Large intestine (tissue), 3 donors: ENCODE data around the gene FGFR1OP2. TPM values are rescaled to one million over a fixed set of nuclear protein-coding genes. Genes with fewer than 3 reads are reported as not detected.

Source experiments
- DNase-seq, 2 donors: peaks; one replicate each; pipeline versions ENCODE4 v3.0.0 to v3.0.0-alpha.2; 2013
- H3K27ac ChIP-seq: one replicate; pipeline ENCODE4 v1.5.1; 2013; ENCODE audit warnings: low read length
- H3K27me3 ChIP-seq: 2 replicates; pipeline ENCODE4 v1.6.1; 2013; ENCODE audit warnings: low read length; ENCODE audit not compliant: control insufficient read depth, insufficient read depth
- H3K36me3 ChIP-seq: 2 replicates; pipeline ENCODE4 v1.6.1; 2013; ENCODE audit warnings: low read length; ENCODE audit not compliant: control insufficient read depth, insufficient read depth
- H3K4me1 ChIP-seq: one replicate; pipeline ENCODE4 v1.6.1; 2013; ENCODE audit warnings: low read length; ENCODE audit not compliant: control insufficient read depth, insufficient read depth
- H3K4me3 ChIP-seq: one replicate; pipeline ENCODE4 v1.5.1; 2013; ENCODE audit warnings: low read length
- H3K9me3 ChIP-seq: one replicate; pipeline ENCODE4 v1.6.1; 2013; ENCODE audit warnings: mild to moderate bottlenecking, low read depth, low read length, moderate library complexity; ENCODE audit not compliant: control insufficient read depth
- WGBS: methylation state at CpG from one replicate; pipeline ENCODE4 v1.1.5; 2013; ENCODE audit warnings: low lambda C conversion rate; ENCODE audit not compliant: insufficient coverage; 5-methylcytosine and 5-hydroxymethylcytosine counted together
- polyA plus RNA-seq: library from polyadenylated mRNA; unstranded; fragments of 120-200 nt; gene quantifications from one replicate; pipeline ENCODE4 v1.2.1, GENCODE V29; 2013

FGFR1OP2 gene
- polyA plus RNA-seq, 1 donor: 53.3 TPM

- Histone ChIP-seq H3K4me1 (no peaks in the 10 kb centered on the region), H3K27ac (no peak overlapping the region), H3K27me3 (no peaks in the 10 kb centered on the region), H3K36me3 (peaks cover 38% of the 10 kb centered on the region), H3K9me3 (no peaks in the 10 kb centered on the region), H3K4me3 (no peak overlapping the region)
- DNase-seq: no peak
- WGBS: no CpG with 5 or more reads among the region's 2 CpGs
These were observed 57.4 kb downstream of the FGFR1OP2 start for GRCh38 chr12:26995706-26996105.

- Histone ChIP-seq H3K36me3 (peaks cover 38% of the 10 kb centered on the region), H3K4me3 (no peak overlapping the region), H3K4me1 (no peaks in the 10 kb centered on the region), H3K27me3 (no peaks in the 10 kb centered on the region), H3K27ac (no peak overlapping the region), H3K9me3 (no peaks in the 10 kb centered on the region)
- no peak for DNase-seq
- no CpG with 5 or more reads among the region's 2 CpGs for WGBS
These were observed 58.7 kb downstream of the FGFR1OP2 start for GRCh38 chr12:26997003-26997402.

GRCh38 chr12:27000961-27001360 lies 62.7 kb downstream of the FGFR1OP2 start:
- H3K9me3 ChIP-seq: no peaks in the 10 kb centered on the region
- H3K4me3 ChIP-seq: no peak overlapping the region
- H3K27me3 ChIP-seq: no peaks in the 10 kb centered on the region
- H3K4me1 ChIP-seq: no peaks in the 10 kb centered on the region
- peaks cover 16% of the 10 kb centered on the region for H3K36me3 ChIP-seq
- no peak overlapping the region for H3K27ac ChIP-seq
- no CpG with 5 or more reads among the region's 1 CpG for WGBS
- no peak for DNase-seq

DNA sequence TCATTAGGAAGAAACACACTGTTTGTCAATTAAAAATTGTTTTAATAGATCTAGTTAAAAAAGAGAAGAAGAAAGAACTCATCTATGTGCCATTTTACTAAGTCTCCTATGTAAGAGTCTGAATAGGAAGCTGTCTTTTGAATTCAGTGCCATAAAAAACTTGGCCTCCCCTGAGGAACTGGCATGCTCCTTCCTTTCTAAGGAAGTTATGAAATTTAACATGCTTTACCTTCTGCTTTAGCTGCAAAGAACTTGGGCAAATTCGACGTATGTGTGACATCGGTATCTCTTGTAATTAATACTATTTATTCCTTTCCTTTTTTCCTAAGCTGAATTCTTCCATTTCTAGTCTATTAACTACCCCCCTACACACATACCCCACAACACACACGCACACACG lies 63.4 kb downstream of the FGFR1OP2 start:
- Histone ChIP-seq H3K4me1 (no peaks in the 10 kb centered on the region), H3K27me3 (no peaks in the 10 kb centered on the region), H3K9me3 (no peaks in the 10 kb centered on the region), H3K4me3 (no peak overlapping the region), H3K36me3 (peaks cover 16% of the 10 kb centered on the region), H3K27ac (no peak overlapping the region)
- no CpG with 5 or more reads among the region's 5 CpGs for WGBS
- no peak for DNase-seq

DNA sequence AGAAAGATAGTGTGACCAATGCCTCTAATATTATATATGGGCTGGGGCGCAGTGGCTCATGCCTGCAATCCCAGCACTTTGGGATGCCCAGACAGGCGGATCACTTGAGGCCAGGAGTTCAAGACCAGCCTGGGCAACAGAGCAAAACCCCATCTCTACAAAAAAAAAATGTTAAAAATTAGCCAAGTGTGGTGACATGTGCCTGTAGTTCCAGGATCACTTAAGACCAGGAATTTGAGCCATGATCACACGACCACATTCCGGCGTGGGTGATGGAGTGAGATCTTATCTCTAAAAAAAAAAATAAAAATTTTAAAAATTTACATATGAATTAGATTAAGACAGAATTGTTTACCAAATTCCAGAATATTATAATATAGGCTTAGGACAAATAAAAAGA lies 63.9 kb downstream of the FGFR1OP2 start:
- Histone ChIP-seq H3K9me3 (no peaks in the 10 kb centered on the region), H3K27me3 (no peaks in the 10 kb centered on the region), H3K27ac (no peak overlapping the region), H3K36me3 (peaks cover 16% of the 10 kb centered on the region), H3K4me1 (no peaks in the 10 kb centered on the region), H3K4me3 (no peak overlapping the region)
- DNase-seq: no peak
- WGBS: no CpG with 5 or more reads among the region's 5 CpGs

DNA sequence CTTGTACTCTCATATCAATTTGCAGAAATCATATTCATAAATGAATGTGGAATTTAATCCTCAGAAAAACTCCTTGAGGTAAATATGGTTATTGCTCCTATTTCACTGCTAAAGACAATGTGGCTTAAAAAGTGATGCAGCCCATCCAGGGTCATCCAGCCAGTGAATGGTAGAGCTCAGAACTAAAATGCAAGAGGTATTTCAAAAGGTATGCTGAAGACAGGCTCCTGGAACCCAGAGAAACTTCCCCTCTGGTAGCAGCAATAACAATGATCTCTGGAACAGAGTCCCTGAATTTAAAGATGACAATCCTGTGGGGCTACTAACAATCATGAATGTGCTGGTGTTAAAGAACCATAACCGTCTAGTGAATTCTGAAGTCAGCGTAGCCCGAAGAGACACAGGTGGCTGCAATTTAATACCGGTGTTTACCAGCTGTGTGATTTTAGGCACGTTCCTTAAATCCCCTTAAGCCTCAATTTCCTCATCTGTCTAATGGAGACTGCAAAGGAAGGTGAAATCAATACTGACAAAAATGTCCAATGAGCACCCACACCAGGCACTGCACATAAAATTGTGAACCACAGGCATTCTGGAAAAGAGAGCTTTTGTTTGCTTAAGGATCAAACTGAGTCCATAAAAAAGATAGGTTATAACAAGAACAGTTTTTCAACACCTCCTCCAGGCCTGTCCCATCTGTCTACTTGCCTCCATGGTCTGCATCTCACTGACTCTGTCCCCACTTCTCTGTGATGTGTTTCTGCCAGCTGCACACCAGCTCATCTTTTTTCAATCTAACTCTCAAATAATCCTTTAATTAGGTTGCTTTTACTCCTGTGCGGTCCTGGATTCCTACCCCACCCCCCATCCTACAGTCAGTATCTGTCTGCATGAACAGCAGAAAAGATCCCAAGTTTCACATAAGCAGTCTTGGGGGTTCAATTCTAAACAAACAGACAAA lies 65.4 kb downstream of the FGFR1OP2 start:
- Histone ChIP-seq H3K4me3 (no peak overlapping the region), H3K9me3 (no peaks in the 10 kb centered on the region), H3K27me3 (no peaks in the 10 kb centered on the region), H3K36me3 (peaks cover 6% of the 10 kb centered on the region), H3K4me1 (no peaks in the 10 kb centered on the region), H3K27ac (no peak overlapping the region)
- no peak for DNase-seq
- no CpG with 5 or more reads among the region's 6 CpGs for WGBS

GRCh38 chr12:27005495-27005894 lies 67.2 kb downstream of the FGFR1OP2 start:
- WGBS: 100% methylated on average over 1 of the region's 2 CpGs
- H3K4me3 ChIP-seq: no peak overlapping the region
- H3K4me1 ChIP-seq: no peaks in the 10 kb centered on the region
- H3K9me3 ChIP-seq: no peaks in the 10 kb centered on the region
- H3K27me3 ChIP-seq: no peaks in the 10 kb centered on the region
- DNase-seq: no peak
- H3K27ac ChIP-seq: no peak overlapping the region
- no peaks in the 10 kb centered on the region for H3K36me3 ChIP-seq

DNA sequence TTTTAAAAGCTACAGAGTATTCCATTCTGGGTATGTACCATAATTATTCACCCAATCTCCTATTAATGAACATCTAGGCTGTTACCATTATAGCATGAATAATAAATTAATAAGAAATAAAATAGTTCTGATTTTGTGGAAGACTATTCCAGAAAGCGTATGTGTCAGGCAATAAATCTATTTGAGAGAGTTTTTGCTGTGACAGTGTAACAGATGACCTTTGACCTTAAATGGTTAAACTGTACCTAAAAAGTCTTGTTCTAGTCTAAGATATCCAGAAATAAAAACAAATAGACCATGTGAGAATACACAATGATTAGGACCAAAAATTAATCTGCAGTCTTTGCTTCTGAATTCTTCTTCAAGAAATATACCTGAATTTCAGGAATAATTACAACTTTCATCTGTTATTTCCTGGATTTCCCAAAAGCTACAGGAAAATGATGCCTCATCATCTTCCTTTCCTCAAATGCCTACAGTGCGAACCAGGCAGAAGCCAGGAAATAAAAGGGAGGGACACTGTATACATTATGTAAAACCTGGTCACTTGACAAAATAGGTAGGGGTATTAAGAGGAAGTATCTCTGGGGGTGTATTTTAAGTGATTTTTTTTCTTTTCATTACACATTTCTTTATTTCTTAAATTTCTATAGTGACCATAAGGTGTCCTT lies 68.7 kb downstream of the FGFR1OP2 start:
- peak in 1 of 2 donors; percentile 38 for DNase-seq
- peaks cover 3% of the 10 kb centered on the region for H3K4me1 ChIP-seq
- H3K27ac ChIP-seq: peak overlapping the region; percentile 0
- WGBS: 17% methylated on average over 1 of the region's 2 CpGs
- no peaks in the 10 kb centered on the region for H3K27me3 ChIP-seq
- H3K4me3 ChIP-seq: no peak overlapping the region
- no peaks in the 10 kb centered on the region for H3K9me3 ChIP-seq
- no peaks in the 10 kb centered on the region for H3K36me3 ChIP-seq

DNA sequence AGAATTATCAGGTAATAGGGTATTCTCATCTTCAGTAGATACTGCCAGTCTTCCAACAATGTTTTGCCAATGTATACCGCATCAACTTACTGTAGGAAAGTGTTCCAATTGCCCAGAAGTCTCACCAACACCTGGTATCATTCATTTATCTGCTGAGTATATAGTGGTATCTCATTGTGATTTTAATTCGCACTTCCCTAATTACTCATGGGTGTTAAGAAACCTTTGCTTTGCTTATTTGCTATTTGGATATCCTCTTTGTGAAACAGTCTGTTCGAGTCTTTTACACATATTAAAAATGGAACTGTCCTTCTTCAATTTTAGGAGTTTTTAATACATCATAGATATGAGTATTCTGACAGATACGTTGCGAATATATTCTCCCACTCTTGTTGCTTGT lies 69.8 kb downstream of the FGFR1OP2 start:
- Histone ChIP-seq H3K27ac (no peak overlapping the region), H3K4me3 (no peak overlapping the region), H3K36me3 (no peaks in the 10 kb centered on the region), H3K27me3 (no peaks in the 10 kb centered on the region), H3K9me3 (no peaks in the 10 kb centered on the region), H3K4me1 (peaks cover 13% of the 10 kb centered on the region)
- 76% methylated on average over 3 of the region's 5 CpGs for WGBS
- DNase-seq: no peak

DNA sequence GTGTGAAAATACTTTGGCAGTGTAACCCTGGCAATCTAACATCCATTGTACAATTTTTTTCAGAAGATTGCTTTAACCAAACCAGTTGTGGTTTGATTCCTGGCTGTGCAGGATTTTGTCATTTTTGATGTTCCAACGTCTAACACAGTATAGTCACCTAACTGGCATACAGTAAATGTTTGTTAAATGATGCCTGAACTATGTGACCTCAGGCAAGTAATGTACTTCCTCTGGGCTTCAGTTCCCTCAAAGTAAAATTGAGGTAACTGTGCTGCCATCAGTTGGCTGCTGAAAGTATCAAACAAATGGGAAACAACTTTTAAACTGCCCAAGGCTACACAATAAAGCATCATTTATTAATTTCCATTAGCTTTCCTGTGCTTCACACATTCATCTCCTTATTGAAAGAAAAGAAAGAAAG lies 71.6 kb downstream of the FGFR1OP2 start:
- H3K27ac ChIP-seq: no peak overlapping the region
- peaks cover 19% of the 10 kb centered on the region for H3K4me1 ChIP-seq
- no peak for DNase-seq
- no peaks in the 10 kb centered on the region for H3K9me3 ChIP-seq
- H3K4me3 ChIP-seq: no peak overlapping the region
- no CpG with 5 or more reads among the region's 1 CpG for WGBS
- no peaks in the 10 kb centered on the region for H3K27me3 ChIP-seq
- H3K36me3 ChIP-seq: no peaks in the 10 kb centered on the region
